Activated T-cell treated with anti-CD3 and anti-CD28 coated beads, Interleukin-2, amount 50 U/mL, for 24 hours (primary cell): ENCODE data around the gene AGTR1.
"Not testable (repeated sequence)": the region's sequence is repeated elsewhere in the genome, so short reads cannot be mapped to it uniquely, and the experiment has no call there.

Experiments
- DNase-seq: peaks from one replicate; pipeline ENCODE4 v3.0.0-alpha.2; 2020
- H3K27ac Mint-ChIP-seq: 2 replicates; pipeline ENCODE4 v1.8.0; 2020; ENCODE audit warnings: mild to moderate bottlenecking, mixed read lengths
- H3K27me3 Mint-ChIP-seq: 2 replicates; pipeline ENCODE4 v1.8.0; 2020; ENCODE audit warnings: mixed read lengths
- H3K36me3 Mint-ChIP-seq: 2 replicates; pipeline ENCODE4 v1.8.0; 2020; ENCODE audit warnings: low read depth, mixed read lengths
- H3K4me1 Mint-ChIP-seq: 2 replicates; pipeline ENCODE4 v1.8.0; 2020; ENCODE audit warnings: low read depth, mixed read lengths
- H3K4me3 Mint-ChIP-seq: 2 replicates; pipeline ENCODE4 v1.8.0; 2020; ENCODE audit warnings: mild to moderate bottlenecking, moderate library complexity, mixed read lengths
- H3K9me3 Mint-ChIP-seq: 2 replicates; pipeline ENCODE4 v1.8.0; 2020; ENCODE audit warnings: mixed read lengths

AGTR1 gene

DNA sequence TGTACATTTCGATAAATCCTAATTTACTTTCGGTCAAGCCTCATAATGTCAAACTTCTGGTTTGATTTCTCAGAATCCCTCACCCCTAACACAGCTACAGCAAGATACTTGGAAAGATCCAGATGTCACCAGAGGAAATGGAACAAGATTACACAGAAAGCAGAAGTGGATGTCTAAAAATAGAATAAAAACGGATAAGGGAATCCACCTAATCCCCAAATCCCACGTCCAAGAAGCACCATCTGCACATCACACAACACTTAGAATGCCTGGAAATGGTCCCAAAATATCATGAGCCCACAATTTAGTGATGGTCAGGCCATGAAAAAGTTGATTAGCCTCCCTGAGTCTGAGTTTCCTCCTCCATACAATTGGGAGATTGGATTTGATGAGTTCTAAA is 61.7 kb downstream of the AGTR1 start:
- Mint-ChIP-seq H3K27ac (no peak overlapping the region), H3K9me3 (no peaks in the 10 kb centered on the region), H3K36me3 (no peaks in the 10 kb centered on the region), H3K4me3 (no peak overlapping the region), H3K4me1 (no peaks in the 10 kb centered on the region), H3K27me3 (no peaks in the 10 kb centered on the region)
- DNase-seq: no peak

DNA sequence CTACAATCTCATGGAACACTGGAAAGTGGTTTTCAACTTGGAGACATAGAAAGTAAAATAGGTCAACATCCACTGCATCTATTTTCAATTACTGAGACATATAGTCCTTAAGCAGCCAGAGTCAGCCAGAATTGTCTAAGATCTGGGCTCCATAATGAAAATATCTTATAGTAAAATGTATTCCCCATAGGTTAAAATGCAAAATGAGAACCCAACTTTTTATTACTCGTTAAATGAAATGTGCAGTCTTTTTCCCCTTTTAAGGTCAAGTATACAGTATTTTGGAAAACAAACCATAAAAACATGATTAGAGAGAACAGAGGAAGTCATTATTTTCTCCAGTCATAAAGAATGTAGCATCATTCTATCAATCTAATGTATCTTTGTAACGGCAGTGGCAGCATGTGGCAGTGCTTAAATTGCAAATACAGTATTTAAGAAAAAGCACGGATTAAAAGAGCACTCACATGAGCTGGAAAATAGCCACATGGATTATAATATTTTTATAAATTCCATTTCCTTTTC is 65.5 kb downstream of the AGTR1 start:
- DNase-seq: no peak
- Mint-ChIP-seq H3K4me1 (no peaks in the 10 kb centered on the region), H3K4me3 (no peak overlapping the region), H3K27me3 (no peaks in the 10 kb centered on the region), H3K9me3 (peaks cover 2% of the 10 kb centered on the region), H3K36me3 (no peaks in the 10 kb centered on the region), H3K27ac (no peak overlapping the region)

DNA sequence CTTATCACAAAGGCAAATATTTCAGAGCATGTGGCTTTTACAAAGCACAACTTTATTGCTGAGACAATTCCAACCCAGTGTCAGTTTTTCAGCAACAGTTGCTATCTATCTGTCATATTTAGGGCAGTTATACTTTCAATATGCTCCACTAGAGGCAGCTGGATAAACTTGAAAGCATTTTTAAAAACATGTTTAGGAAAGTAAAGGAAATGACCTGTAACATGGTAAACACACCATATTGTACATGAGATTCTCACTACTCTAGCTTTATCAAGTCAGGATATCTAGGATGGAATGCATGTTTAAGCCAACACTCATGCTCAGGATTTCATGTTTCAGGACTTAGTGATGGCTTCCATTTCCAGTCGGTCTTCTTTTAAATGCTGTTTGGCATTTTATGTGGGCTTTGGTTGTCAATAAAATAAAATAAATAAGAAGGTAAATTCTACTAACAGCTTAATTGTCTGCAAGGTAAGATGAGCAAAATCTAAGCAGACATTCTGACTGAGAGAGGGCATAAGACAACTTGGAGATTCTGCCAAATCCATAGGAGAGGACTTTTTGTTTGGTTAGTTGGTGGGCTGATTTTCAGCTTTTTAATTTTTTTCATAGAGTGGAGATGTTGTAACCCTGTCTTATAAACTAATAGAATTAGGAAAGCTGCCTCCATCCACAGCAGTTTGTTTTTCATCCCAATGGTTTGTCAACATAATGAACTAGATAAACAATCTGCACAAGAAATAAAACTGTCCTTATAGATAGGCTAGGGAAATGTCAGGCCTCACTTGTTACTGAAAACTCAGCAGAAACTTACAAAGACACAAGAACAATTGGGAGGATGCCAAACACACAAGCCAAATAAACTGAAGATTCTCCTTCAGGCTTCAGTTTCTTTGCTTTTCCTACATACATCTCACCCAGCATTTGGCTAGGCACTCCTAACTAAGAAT is 66.6 kb downstream of the AGTR1 start:
- H3K27me3 Mint-ChIP-seq: no peaks in the 10 kb centered on the region
- no peak overlapping the region for H3K27ac Mint-ChIP-seq
- no peaks in the 10 kb centered on the region for H3K36me3 Mint-ChIP-seq
- H3K9me3 Mint-ChIP-seq: peaks cover 6% of the 10 kb centered on the region
- no peak overlapping the region for H3K4me3 Mint-ChIP-seq
- no peaks in the 10 kb centered on the region for H3K4me1 Mint-ChIP-seq
- DNase-seq: no peak

DNA sequence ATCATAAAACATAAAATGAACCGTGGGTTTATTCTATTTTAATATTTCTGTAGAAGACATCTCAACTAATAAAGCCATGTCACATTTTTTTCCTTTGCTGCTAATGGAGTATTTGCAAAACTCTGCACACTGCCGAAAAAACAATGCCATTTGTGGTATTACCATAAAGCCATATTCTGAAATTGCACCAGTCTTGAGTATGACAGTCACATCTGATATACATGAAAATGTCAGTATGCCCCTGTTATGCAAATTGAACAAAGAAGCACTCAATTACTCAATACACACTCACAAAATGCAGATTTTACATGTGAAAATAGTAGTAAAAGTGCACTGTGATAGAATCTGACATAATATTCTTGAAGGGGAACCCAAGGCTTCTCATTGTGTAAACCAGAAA is 74.7 kb downstream of the AGTR1 start:
- Mint-ChIP-seq H3K36me3 (no peaks in the 10 kb centered on the region), H3K9me3 (peaks cover 6% of the 10 kb centered on the region), H3K4me3 (no peak overlapping the region), H3K27me3 (no peaks in the 10 kb centered on the region), H3K27ac (no peak overlapping the region), H3K4me1 (no peaks in the 10 kb centered on the region)
- no peak for DNase-seq

DNA sequence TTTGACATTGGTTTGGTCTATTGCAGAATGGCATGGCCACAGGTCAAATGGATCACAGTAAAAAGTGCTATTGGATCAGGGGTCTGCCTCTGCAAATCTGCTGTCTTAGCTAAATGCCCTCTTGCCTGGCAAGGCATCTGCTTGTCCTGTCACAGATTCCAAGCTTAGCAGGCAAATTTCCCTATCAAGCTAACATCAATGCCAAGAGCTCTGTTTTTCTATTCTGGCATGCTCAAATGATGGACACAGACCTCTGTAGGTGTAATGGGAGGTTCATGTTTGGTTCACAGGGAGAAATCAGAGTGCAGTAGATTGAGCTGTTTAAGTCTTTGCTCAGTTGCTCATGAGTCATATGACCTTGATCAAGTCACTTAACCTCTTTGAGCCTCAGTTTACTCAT is 75.1 kb downstream of the AGTR1 start:
- H3K4me3 Mint-ChIP-seq: no peak overlapping the region
- H3K9me3 Mint-ChIP-seq: peaks cover 6% of the 10 kb centered on the region
- DNase-seq: no peak
- H3K27me3 Mint-ChIP-seq: no peaks in the 10 kb centered on the region
- H3K4me1 Mint-ChIP-seq: no peaks in the 10 kb centered on the region
- no peak overlapping the region for H3K27ac Mint-ChIP-seq
- H3K36me3 Mint-ChIP-seq: no peaks in the 10 kb centered on the region

DNA sequence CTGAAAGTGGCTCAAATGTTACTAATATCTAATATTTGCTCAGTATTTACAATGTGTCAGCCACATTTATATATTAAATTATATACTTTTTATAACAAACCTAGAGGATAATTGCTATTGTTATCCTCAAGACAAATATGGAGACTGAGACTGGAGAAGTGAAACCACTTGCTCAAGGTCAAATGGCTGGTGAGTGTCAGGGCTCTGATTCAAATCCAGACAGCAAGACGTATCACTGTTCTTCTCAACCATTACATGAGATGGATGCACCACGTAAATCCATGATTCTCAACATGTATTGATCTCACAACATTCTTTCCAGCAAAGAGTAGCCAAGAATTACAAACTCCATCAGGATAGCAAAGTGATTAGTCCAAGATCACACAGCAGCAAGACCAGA is 76.1 kb downstream of the AGTR1 start:
- Mint-ChIP-seq H3K4me1 (no peaks in the 10 kb centered on the region), H3K27me3 (no peaks in the 10 kb centered on the region), H3K36me3 (no peaks in the 10 kb centered on the region), H3K4me3 (no peak overlapping the region), H3K27ac (no peak overlapping the region), H3K9me3 (peaks cover 5% of the 10 kb centered on the region)
- DNase-seq: no peak

DNA sequence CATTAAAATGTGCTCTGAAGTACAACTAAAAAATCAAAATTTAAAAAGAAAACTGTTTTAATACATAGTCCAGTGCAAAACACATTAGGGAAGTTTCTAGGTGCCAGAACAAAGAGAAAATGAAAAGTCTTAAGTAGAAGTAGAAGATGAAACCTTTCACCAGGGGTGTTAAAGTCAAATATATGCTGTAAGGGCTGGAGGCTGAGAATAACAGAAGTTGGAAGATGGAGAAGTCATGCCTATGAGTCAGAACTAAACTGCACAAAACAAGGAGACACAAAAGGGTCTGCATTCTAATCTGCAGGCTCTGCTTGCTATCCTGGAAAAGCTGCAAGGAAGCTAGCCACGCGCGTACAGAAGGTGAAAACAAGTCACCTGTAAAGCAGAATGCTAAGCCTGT is 81.2 kb downstream of the AGTR1 start:
- H3K27me3 Mint-ChIP-seq: no peaks in the 10 kb centered on the region
- no peaks in the 10 kb centered on the region for H3K4me1 Mint-ChIP-seq
- no peak overlapping the region for H3K27ac Mint-ChIP-seq
- H3K36me3 Mint-ChIP-seq: no peaks in the 10 kb centered on the region
- DNase-seq: no peak
- no peaks in the 10 kb centered on the region for H3K9me3 Mint-ChIP-seq
- no peak overlapping the region for H3K4me3 Mint-ChIP-seq

DNA sequence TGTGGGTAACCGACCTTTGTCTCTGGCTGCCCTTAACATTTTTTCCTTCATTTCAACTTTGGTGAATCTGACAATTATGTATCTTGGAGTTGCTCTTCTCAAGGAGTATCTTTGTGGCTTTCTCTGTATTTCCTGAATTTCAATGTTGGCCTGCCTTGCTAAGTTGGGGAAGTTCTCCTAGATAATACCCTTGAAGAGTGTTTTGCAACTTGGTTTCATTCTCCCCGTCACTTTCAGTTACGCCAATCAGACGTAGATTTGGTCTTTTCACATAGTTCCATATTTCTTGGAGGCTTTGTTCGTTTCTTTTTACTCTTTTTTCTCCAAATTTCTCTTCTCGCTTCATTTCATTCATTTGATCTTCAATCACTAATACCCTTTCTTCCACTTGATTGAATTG is 87.3 kb downstream of the AGTR1 start:
- H3K4me1 Mint-ChIP-seq, H3K36me3 Mint-ChIP-seq, H3K27me3 Mint-ChIP-seq, H3K9me3 Mint-ChIP-seq, H3K27ac Mint-ChIP-seq, DNase-seq, H3K4me3 Mint-ChIP-seq: not testable (repeated sequence)

DNA sequence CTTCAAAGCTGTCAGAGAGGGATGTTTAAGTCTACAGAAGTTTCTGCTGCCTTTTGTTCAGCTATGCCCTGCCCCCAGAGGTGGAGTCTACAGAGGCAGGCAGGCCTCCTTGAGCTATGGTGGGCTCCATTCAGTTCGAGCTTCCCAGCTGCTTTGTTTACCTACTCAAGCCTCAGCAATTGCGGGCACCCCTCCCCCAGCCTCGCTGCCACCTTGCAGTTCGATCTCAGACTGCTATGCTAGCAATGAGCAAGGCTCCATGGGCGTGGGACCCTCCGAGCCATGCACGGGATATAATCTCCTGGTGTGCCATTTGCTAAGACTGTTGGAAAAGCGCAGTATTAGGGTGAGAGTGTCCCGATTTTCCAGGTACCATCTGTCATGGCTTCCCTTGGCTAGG is 88.5 kb downstream of the AGTR1 start:
- H3K27ac Mint-ChIP-seq, H3K4me1 Mint-ChIP-seq, DNase-seq, H3K4me3 Mint-ChIP-seq, H3K9me3 Mint-ChIP-seq, H3K27me3 Mint-ChIP-seq, H3K36me3 Mint-ChIP-seq: not testable (repeated sequence)

DNA sequence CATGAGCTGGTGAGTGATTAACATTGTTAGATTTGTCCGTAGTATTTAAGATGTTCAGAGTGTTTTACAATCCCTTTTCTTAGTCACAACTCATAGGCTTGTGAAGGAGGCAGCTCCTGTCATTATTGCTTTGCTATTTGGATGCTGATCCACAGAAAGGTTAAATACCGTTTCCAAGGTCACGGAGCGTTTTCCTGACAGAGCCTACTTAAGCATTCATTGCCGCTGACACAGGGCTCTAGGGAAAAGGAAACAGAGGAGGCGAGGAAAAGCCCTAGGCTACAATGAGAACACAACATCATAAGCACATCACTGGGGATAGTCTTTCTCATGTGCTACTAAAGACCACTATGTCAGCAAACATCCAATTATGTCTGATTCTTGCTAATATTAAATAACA is 91.4 kb downstream of the AGTR1 start:
- no peak for DNase-seq
- H3K9me3 Mint-ChIP-seq: no peaks in the 10 kb centered on the region
- H3K27me3 Mint-ChIP-seq: no peaks in the 10 kb centered on the region
- no peaks in the 10 kb centered on the region for H3K4me1 Mint-ChIP-seq
- H3K27ac Mint-ChIP-seq: no peak overlapping the region
- H3K4me3 Mint-ChIP-seq: no peak overlapping the region
- no peaks in the 10 kb centered on the region for H3K36me3 Mint-ChIP-seq

DNA sequence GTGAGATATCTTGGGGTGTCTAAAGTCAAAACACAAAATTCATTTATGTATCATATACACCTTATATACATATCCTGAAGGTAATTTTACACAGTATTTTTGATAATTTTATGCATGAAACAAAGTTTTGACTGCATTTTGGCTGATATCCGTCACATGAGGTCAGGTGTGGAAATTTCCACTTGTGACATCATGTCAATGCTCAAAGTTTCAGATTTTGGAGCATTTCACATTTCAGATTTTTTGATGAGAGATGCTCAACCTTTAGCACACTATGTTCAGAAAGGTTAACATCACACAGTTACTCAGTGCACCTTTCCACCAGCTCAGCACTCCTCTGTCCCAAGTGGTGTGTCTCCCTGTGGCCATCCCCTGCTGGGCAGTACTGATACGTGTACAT is 92.2 kb downstream of the AGTR1 start:
- H3K36me3 Mint-ChIP-seq: no peaks in the 10 kb centered on the region
- H3K27ac Mint-ChIP-seq: no peak overlapping the region
- H3K4me3 Mint-ChIP-seq: no peak overlapping the region
- no peak for DNase-seq
- H3K9me3 Mint-ChIP-seq: no peaks in the 10 kb centered on the region
- H3K4me1 Mint-ChIP-seq: no peaks in the 10 kb centered on the region
- no peaks in the 10 kb centered on the region for H3K27me3 Mint-ChIP-seq

DNA sequence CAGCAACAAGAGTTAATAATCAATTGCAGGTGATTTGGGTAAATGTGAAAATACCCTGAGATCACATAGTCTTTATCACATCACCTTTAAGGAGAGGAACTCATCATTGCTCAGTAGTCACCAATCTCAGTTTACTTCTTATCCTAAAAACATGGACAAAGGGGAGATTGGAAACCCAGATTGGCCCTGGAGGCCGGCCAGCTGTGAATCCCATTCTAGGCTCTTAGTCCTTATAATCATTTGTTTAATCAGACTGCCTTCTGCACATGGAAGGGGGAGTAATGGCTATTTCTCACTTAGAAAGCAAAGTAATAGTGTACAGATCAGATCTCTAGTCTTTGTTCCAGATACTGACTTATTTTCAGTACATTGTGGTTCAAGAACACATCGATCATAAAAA is 92.7 kb downstream of the AGTR1 start:
- Mint-ChIP-seq H3K4me1 (no peaks in the 10 kb centered on the region), H3K9me3 (no peaks in the 10 kb centered on the region), H3K27ac (no peak overlapping the region), H3K36me3 (no peaks in the 10 kb centered on the region), H3K4me3 (no peak overlapping the region), H3K27me3 (no peaks in the 10 kb centered on the region)
- DNase-seq: no peak

DNA sequence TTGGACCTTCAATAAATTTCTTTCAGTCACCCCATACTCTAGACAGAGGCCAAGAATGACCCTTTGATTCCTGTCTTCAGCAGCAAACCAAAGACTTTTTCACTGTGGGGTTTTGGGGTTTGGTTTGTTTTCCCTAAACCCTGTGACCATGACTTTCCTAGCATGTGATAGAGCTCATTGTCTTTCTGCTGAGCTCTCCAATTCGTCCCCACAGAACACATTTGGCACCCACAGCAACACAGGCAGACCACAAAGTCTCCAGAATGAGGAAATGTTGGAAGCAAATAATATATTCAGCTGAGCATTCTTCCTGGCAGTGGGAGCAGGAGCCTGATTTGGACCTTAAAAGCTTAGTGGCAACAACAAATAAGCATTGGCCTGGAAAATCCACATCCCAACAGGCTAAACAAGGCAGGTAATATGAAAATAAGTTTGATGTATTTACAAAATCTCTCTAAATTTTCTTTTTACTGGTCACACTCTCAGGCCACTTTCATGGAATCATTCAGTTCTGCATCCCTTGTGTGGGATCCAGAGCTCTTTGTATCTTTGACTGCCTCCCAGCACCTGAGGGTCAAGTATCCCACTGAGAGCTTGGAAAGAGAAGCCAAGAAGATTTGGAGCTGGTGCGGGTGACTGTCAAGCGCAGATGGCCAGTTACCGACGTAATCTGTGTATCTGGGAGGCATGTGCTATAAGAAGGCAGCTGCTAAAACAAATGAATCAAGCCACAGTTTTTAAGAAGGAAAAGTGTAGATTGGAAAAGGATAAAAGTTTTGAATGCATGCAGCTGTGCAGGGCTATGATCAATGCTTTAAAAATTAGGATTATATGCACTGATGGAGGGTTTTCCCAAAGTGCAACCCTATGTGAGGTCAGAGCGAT is 93.4 kb downstream of the AGTR1 start:
- Mint-ChIP-seq H3K9me3 (no peaks in the 10 kb centered on the region), H3K36me3 (no peaks in the 10 kb centered on the region), H3K27ac (no peak overlapping the region), H3K4me3 (no peak overlapping the region), H3K27me3 (no peaks in the 10 kb centered on the region), H3K4me1 (no peaks in the 10 kb centered on the region)
- DNase-seq: no peak

DNA sequence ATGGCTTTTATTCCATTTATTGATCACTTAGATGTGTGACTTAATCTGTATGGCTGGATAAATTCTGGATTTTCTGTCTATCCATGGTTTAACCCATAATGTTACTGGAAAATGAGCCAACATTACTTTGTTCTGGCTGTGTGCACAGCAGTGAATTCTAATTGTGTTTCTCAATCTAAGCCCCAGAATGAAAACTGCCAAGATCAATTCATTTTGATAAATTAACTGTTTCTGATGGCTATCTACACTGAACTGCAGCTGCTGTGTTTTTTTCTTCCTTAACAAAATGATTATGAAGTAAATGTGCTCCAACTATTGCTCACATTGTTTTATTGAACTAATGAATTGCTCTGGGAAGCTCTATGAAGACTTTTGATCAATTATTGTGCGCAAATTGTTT is 94.2 kb downstream of the AGTR1 start:
- no peak overlapping the region for H3K27ac Mint-ChIP-seq

DNA sequence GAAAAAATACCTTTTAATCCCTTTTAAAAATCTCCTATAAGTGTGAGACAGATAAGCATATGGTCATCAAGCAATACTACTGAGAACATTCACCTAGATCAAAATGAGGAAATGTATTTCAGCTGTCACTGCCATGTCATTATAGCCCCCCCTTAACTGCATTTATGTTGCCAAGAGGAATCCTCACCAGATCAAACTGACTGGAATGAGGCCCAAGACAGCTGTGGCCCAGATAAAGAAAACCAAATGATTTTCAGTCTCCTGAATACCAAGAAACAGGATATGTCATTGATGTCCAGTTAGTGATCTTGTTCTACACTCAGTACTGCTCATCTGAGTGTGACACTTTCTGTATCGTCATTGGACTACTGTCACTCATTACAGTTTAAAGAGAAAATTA is 94.8 kb downstream of the AGTR1 start:
- Mint-ChIP-seq H3K4me1 (no peaks in the 10 kb centered on the region), H3K27ac (no peak overlapping the region), H3K27me3 (no peaks in the 10 kb centered on the region), H3K9me3 (no peaks in the 10 kb centered on the region), H3K4me3 (no peak overlapping the region), H3K36me3 (no peaks in the 10 kb centered on the region)
- no peak for DNase-seq

More for the DNA sequence above, 94.2 kb downstream of the AGTR1 start:
- no peaks in the 10 kb centered on the region for H3K36me3 Mint-ChIP-seq
- no peaks in the 10 kb centered on the region for H3K4me1 Mint-ChIP-seq
- DNase-seq: no peak
- no peaks in the 10 kb centered on the region for H3K9me3 Mint-ChIP-seq
- H3K27me3 Mint-ChIP-seq: no peaks in the 10 kb centered on the region
- no peak overlapping the region for H3K4me3 Mint-ChIP-seq
